ENCODE data around the gene AP3B1.

DNA sequence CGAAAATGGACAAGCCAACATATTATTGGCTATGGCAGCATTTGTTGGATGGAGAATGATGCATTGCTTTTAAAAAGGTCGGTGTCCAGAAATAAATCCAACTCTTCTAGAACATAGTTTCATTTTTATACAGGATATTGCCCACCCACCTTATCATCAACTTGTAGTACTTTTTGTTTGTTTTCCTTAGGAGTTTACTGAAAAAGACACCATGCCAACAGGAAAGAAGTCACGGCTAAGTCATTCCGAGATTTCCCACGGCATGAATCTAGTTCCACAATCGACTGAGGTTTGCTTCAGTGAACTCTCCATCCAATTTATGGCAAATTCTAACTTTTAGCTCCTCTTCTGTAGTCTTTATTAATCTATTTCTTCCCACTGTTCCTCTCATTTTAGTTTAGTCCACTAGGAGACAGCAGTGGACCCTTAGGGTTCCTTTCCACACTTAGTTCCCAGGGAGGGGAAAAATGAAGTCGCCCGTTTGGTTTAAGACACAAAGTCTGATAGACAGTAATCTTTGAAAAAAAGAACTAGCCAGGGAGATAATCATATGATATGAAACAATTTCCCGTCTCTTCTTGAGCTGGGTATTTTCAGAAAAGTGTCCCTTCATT lies 237.5 kb downstream of the AP3B1 start:
- no peak for TF ChIP-seq CTCF (conservative IDR thresholded peaks at IDR 0.05; ENCODE audit: low read length)
- TF ChIP-seq EZH2phosphoT487 (IDR thresholded peaks at IDR 0.05; ENCODE audit: borderline replicate concordance, low read depth, low read length): no peak

Data from OCI-LY7 (cell line).